HPDE6-E6E7 (cell line): ENCODE results near the gene TMCO4.

Experiments
- DNase-seq: peaks from one replicate; pipeline ENCODE4 v3.0.0; 2011; ENCODE audit warnings: missing footprints; ENCODE audit errors: extremely low spot score

The TMCO4 gene

GRCh38 chr1:19717467-19717866 lies 82.2 kb downstream of the TMCO4 start:
- no peak for DNase-seq

- peak; percentile 90 for DNase-seq
Measured at GRCh38 chr1:19715334-19716203, 84.1 kb downstream of the TMCO4 start.

DNA sequence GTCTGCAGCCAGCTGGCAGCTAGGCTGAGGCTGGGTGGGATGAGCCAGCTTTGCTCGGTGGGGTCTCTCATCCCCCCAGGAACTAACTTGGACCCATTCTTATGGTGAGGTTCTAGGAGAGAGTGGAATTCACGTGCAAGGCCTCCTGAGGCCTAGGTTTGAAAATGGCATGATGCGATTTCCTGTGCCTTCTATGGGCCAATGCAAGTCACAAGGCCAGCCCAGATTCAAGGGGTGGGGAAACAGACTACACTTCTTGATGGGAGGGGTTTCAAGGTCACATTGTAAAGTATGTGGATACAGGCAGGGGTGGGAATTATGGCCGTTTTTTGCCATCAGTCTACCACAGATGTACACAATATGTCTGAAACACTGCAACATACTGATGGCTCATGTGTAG lies 86.8 kb downstream of the TMCO4 start:
- no peak for DNase-seq

DNA sequence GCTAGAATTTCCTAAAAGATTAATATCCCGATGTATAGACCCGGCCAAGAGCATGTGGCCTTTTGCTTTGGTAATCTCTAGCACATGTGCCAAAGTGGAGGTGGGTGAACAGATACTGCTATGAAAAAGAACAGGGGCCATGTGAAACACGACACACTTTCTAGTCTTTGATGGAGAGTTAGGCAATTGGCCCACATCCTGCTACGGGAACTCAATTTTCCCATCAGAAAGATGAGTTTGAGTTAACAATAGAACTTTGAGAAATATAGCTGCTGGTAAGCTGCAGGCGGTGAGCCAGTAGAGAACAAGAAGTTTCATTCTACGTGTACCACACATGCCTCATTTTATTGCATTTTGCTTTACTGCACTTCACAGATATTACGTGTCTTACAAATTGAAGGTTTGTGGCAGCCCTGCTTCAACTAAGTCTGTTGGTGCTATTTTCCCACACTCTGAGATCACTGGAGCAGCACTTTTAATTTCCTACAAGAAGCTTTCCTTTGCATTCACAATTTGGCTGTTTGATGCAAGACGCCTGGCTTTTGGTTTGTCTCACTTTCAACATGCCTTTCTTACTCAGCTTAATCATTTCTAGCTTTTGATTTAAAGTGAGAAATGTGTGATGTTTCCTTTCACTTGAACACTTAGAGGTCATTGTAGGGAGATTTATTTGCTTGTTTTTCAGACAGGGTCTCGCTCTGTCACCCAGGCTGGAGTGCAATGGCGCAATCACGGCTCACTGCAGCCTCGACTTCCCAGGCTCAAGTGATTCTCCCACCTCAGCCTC lies 88.7 kb downstream of the TMCO4 start:
- DNase-seq = no peak

- DNase-seq = no peak
Measured at GRCh38 chr1:19709260-19709793, 90.4 kb downstream of the TMCO4 start.

DNA sequence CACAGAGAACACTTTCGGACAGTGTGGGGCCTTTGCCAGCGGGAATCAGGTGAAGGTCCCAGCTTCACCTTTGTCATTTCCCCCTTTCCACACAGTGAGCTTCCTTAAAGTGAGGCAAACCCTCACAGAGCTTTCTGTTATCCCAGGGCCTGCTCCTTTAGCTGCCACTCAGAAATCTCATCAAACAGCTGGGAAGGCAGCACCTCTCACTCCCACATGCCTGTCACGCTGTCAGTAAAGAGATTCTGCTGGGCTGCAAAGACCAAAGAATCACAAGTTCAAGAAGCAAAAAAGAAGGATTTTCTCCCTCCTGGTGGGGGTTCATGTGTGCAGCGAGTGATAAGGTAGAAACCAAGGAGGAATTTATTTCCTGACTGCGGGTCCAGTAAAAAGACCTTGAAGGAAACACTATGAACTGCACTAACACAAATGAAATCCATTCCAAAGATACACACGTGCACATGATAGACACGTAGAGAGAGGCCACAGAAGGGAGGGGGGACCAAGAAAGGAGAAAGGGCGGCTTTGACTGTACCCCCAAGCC lies 91.1 kb downstream of the TMCO4 start:
- no peak for DNase-seq

GRCh38 chr1:19706136-19706535 lies 93.6 kb downstream of the TMCO4 start:
- DNase-seq = no peak

- no peak for DNase-seq
Measured at GRCh38 chr1:19705464-19705863, 94.3 kb downstream of the TMCO4 start.

DNA sequence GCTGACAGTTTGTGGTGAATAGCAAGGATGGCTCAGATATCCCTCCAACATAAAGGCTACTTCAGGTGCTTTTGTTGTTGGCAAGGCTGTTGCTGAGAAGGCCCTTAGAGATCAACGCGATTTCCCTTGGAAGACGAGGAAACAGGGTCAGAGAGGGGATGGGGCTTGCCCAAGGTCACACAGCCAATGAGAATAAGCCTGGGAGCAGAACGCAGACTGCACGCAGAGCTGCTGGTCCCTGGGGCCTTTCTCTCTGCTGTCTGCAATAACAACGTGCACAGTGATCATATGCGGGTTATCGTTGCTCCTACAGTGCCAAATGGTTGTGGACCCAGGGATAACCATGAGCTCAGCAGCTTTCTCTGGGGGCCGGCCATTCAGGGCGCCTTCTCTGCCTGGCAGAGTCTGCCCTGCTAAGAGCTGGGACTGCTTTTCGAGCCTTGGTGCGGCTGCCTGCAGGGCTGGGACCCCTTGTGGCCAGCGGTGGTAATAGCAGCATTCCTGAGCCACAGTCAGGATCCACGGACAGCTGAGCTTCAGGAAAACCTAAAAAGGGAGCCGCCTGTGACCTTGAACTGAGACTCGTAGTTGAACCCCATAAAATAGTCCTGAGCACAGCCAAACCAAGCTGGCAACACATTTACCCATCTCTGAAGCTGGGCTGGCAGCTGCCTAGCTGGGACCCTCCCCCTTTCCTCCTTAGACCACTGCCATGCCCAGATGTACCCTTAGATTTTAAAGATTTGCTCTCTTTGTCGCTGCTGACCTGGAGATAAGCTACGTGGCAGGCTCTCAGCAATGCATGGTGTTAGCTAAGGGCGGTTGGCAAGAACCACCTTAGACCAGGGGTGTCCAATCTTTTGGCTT lies 95.2 kb downstream of the TMCO4 start:
- peak; percentile 92 for DNase-seq

GRCh38 chr1:19703280-19703679 lies 96.4 kb downstream of the TMCO4 start:
- DNase-seq = no peak

- no peak for DNase-seq
Measured at GRCh38 chr1:19700079-19700777, 99.5 kb downstream of the TMCO4 start.

- no peak for DNase-seq
Measured at GRCh38 chr1:19698181-19698580, 101.5 kb downstream of the TMCO4 start.

DNA sequence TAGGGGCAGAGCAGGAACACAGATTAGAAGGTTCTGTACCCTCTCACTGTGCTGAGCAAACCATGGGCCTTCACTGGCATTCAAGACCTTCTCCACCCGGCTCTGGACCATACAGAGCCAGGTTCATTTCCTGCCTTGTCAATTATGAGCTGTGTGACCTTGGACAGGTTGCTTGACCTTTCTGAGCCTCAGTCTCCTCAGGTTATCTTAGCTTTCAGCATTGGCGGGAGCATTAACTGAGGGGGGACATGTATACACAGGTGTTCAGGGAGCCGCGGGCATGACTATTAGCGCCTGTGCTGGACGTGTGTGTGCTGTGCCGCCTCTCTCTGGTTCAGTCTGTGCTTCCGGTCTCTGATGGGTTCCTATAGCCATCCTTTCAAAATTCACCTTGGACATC lies 102.9 kb downstream of the TMCO4 start:
- no peak for DNase-seq

DNA sequence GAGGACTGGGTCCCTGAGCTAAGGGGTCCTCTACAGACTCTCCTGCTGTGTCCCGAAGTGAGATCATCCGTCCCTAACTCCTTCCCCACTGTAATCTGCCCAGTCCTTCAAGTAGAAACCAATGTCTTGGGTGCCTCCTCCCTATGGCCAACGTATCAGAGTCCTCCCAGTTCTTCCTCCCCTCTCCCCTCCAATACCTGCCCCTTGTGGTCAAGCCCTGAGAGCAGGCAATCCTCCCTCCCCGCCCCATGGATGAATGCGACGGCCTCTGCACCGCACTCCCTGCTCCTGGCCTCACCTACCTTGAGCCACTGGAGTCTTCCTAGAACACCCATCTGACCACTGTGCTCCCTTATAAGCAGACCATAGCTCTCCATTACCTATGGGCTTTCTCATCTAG lies 103.9 kb downstream of the TMCO4 start:
- DNase-seq = no peak

- no peak for DNase-seq
Measured at GRCh38 chr1:19694298-19694697, 105.4 kb downstream of the TMCO4 start.

DNA sequence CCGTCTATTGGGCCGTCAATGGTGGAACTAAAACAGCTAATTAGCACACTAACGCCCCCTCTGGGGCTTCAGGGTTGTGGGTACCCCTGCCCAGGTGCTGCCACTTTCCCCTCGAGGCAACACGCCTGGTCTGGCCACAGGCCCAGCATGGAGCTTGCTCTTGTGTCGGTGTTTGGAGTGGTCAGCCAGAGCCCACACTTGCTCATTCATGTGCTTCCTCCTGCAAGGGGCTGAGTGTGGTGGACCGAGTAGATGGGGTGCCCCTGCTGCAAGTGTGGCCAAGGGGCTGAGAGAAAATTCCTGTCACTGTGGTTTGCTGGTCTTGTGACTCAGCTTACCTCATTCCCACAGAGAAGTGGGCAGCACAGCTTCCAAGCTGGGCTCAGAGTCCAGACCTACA lies 109.4 kb downstream of the TMCO4 start:
- DNase-seq = no peak

DNA sequence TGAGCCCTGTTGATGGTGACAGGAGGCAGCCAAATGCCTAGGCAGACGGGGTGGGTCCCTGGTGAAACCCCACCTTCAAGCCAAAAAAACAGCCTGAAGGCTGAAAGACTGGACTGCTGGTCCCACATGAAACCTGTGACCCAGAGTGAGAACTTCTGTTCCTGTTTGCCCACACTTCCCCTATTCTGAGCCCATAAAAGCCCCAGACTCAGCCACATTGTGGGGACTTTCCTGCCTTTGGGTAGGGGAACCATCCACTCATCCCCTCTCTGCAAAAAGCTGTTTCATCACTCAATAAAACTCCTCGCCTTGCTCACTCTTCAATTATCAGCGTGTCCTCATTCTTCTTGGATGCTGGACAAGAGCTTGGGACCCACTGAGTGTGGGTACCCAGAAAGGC lies 109.9 kb downstream of the TMCO4 start:
- DNase-seq = no peak

DNA sequence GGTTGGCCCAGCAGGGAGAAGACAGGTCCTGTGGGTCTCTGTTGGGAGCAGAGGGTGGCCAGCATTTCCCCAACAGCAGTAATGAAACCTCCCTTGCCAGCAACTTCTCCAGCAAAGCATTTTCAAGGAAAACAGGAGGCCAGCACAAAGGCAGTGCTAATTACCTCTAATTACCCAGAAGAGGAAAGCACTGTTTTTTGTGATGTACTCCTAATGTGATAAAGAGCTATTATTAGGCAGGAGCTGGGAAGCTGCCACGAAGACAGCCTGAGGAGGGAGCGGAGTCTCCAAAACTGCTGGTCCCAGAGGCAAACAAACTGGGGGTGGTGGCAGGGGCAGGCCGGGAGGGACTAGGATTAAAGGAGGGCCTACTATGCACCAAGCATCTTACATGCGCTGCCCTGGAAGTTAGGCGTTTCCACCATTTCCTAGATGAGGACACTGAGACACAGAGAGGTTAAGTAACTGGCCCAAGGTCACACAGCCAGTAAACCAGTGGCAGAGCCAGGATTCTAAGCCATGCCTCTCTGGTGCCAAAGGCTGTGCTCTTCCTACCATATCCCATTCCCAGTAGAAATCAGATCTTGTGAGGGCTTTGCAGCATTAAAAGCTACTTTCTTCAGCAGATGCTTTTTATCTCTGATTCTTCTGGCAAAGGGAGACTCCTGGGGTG lies 110.5 kb downstream of the TMCO4 start:
- DNase-seq = no peak

- no peak for DNase-seq
Measured at GRCh38 chr1:19688041-19688842, 111.5 kb downstream of the TMCO4 start.
